ENCODE measurements around the gene ATG2B.
A peak's percentile ranks its signal among the peaks of the same experiment; 100 is the strongest.

The ATG2B gene

GRCh38 chr14:96294246-96294645 lies 68.9 kb downstream of the ATG2B start:
- no peak for DNase-seq (ENCODE audit: low read depth)
- TF ChIP-seq CTCF (IDR thresholded peaks at IDR 0.05; ENCODE audit: control insufficient read depth, insufficient read depth, low read depth, low read length, missing control alignments) = no peak
- H3K4me3 ChIP-seq (ENCODE audit: control insufficient read depth, low read depth, low read length) = no peak overlapping the region

GRCh38 chr14:96287856-96288255 lies 75.3 kb downstream of the ATG2B start:
- no peak for DNase-seq (ENCODE audit: low read depth)
- no peak overlapping the region for H3K4me3 ChIP-seq (ENCODE audit: control insufficient read depth, low read depth, low read length)
- TF ChIP-seq CTCF (IDR thresholded peaks at IDR 0.05; ENCODE audit: control insufficient read depth, insufficient read depth, low read depth, low read length, missing control alignments) = no peak

- no peak for DNase-seq (ENCODE audit: low read depth)
- TF ChIP-seq CTCF (IDR thresholded peaks at IDR 0.05; ENCODE audit: control insufficient read depth, insufficient read depth, low read depth, low read length, missing control alignments) = no peak
- H3K4me3 ChIP-seq (ENCODE audit: control insufficient read depth, low read depth, low read length) = no peak overlapping the region
These were observed 76.9 kb downstream of the ATG2B start for GRCh38 chr14:96286251-96286650.

GRCh38 chr14:96285667-96286066 lies 77.5 kb downstream of the ATG2B start:
- no peak for TF ChIP-seq CTCF (IDR thresholded peaks at IDR 0.05; ENCODE audit: control insufficient read depth, insufficient read depth, low read depth, low read length, missing control alignments)
- DNase-seq (ENCODE audit: low read depth) = peak; percentile 52
- no peak overlapping the region for H3K4me3 ChIP-seq (ENCODE audit: control insufficient read depth, low read depth, low read length)

GRCh38 chr14:96284430-96284829 lies 78.7 kb downstream of the ATG2B start:
- H3K4me3 ChIP-seq (ENCODE audit: control insufficient read depth, low read depth, low read length) = no peak overlapping the region
- DNase-seq (ENCODE audit: low read depth) = no peak
- TF ChIP-seq CTCF (IDR thresholded peaks at IDR 0.05; ENCODE audit: control insufficient read depth, insufficient read depth, low read depth, low read length, missing control alignments) = no peak

- DNase-seq (ENCODE audit: low read depth) = no peak
- TF ChIP-seq CTCF (IDR thresholded peaks at IDR 0.05; ENCODE audit: control insufficient read depth, insufficient read depth, low read depth, low read length, missing control alignments) = no peak
- no peak overlapping the region for H3K4me3 ChIP-seq (ENCODE audit: control insufficient read depth, low read depth, low read length)
These were observed 79.1 kb downstream of the ATG2B start for GRCh38 chr14:96284008-96284407.

- no peak overlapping the region for H3K4me3 ChIP-seq (ENCODE audit: control insufficient read depth, low read depth, low read length)
- TF ChIP-seq CTCF (IDR thresholded peaks at IDR 0.05; ENCODE audit: control insufficient read depth, insufficient read depth, low read depth, low read length, missing control alignments) = no peak
- DNase-seq (ENCODE audit: low read depth) = no peak
These were observed 81.7 kb downstream of the ATG2B start for GRCh38 chr14:96281486-96281885.
